ENCODE results near the gene WDFY4. TPM values are rescaled to one million over a fixed set of nuclear protein-coding genes. Genes with fewer than 3 reads are reported as not detected.

Gene WDFY4
- total and polyA plus RNA-seq, 2 of the 13 experiments (the other 11 are each of a cell fraction or from before 2014, with no cell fraction given): not detected

GRCh38 chr10:48792121-48792520 lies 107.4 kb downstream of the WDFY4 start (continued):
- TF ChIP-seq ZNF20 (CRISPR knock-in tag; IDR thresholded peaks at IDR 0.05) (no peak), CBX2 (IDR thresholded peaks at IDR 0.05; ENCODE audit: low read depth, low read length) (no peak), CBX2 (CRISPR knock-in tag; IDR thresholded peaks at IDR 0.05; ENCODE audit: low read depth) (no peak)

- Histone ChIP-seq H3K27me3 (ENCODE audit: control insufficient read depth in 1 of 2, insufficient read depth in 2 of 2, low read length in 2 of 2) (peaks cover 2 to 37% of the 10 kb centered on the region in 2 experiments; a peak in 4 of 5 replicates), H3K4me3 (replicated peaks in 1 of 3; ENCODE audit: insufficient read depth in 1 of 3, low read depth in 2 of 3, low read length in 3 of 3) (no peak overlapping the region), H2AFZ (ENCODE audit: low read length) (no peak overlapping the region), H4K20me1 (ENCODE audit: insufficient read depth, low read length) (no peaks in the 10 kb centered on the region), H3K9me3 (ENCODE audit: low read length) (no peaks in the 10 kb centered on the region), H3K9ac (ENCODE audit: insufficient read depth, low read depth, low read length) (no peak overlapping the region), H3K4me1 (ENCODE audit: insufficient read depth, low read length) (no peaks in the 10 kb centered on the region), H3K4me2 (ENCODE audit: low read depth, low read length) (no peak overlapping the region), H3K36me3 (replicated peaks in 1 of 2; ENCODE audit: control insufficient read depth in 1 of 2, insufficient read depth in 2 of 2, low read length in 2 of 2) (no peaks in the 10 kb centered on the region), H3K79me2 (ENCODE audit: insufficient read depth, low read length) (no peaks in the 10 kb centered on the region), H3K27ac (ENCODE audit: extremely low read length, insufficient read depth, low read length) (no peak overlapping the region)
- intact Hi-C loops (cut with micrococcal nuclease; ENCODE audit: unreplicated experiment): no loop called here
- POLR2A ChIA-PET: no interaction called here
- CTCF ChIA-PET (ENCODE audit: low intra/inter-chr PET ratio, low total read pairs): no interaction called here
- in situ Hi-C loops (cut with HindIII; ENCODE audit: extremely low pct_ligation_motif_present, low pct_unique_long_range_greater_than_20kb): no loop called here
- WGBS (ENCODE audit: low lambda C conversion rate): 4% methylated on average over 4 of the region's 4 CpGs
- FAIRE-seq (no peak), ATAC-seq (no peak), DNase-seq (ENCODE audit: low spot score) (no peak)
- TF ChIP-seq ZNF749 (CRISPR knock-in tag; IDR thresholded peaks at IDR 0.05; ENCODE audit: borderline replicate concordance): no peak
- TF ChIP-seq ARID5B (CRISPR knock-in tag; IDR thresholded peaks at IDR 0.05): no peak
- no peak for TF ChIP-seq SNAI1 (CRISPR knock-in tag; IDR thresholded peaks at IDR 0.05; ENCODE audit: borderline replicate concordance)
- TF ChIP-seq IKZF1 (IDR thresholded peaks at IDR 0.05): no peak
- no peak for TF ChIP-seq ZFX (CRISPR knock-in tag; IDR thresholded peaks at IDR 0.05; ENCODE audit: low read depth)
- TF ChIP-seq TCF7L2 (IDR thresholded peaks at IDR 0.05; ENCODE audit: low read depth, low read length): no peak
- no peak for TF ChIP-seq LBX2 (CRISPR knock-in tag; IDR thresholded peaks at IDR 0.05; ENCODE audit: borderline replicate concordance)
- TF ChIP-seq HMGXB3 (CRISPR knock-in tag; IDR thresholded peaks at IDR 0.05; ENCODE audit: borderline replicate concordance): no peak
- no peak for TF ChIP-seq CTCF (CRISPR knock-in tag; IDR thresholded peaks at IDR 0.05)
- BruUV-seq (replicated peaks): no TSS peak
These were observed 108.0 kb downstream of the WDFY4 start for GRCh38 chr10:48792687-48793096.

Data from HepG2 (cell line).